Transverse colon (tissue), 4 donors: ENCODE results near the gene SBF2. TPM values are rescaled to one million over a fixed set of nuclear protein-coding genes. Genes with fewer than 3 reads are reported as not detected.
A peak's percentile ranks its signal among the peaks of the same experiment; 100 is the strongest.

ENCODE experiments used
- DNase-seq: peaks from one replicate; pipeline ENCODE4 v3.0.0-alpha.2; 2019
- H3K27ac ChIP-seq, 4 donors: fragments of 200-600 bp; sonication (generic); 2 replicates each; pipeline ENCODE4 v1.5.1; 2016 to 2018; ENCODE audit warnings: inconsistent platforms in 4 of 4
- H3K27me3 ChIP-seq: fragments of 200-600 bp; sonication (generic); 2 replicates; pipeline ENCODE4 v1.5.1; 2017; ENCODE audit warnings: inconsistent platforms
- H3K36me3 ChIP-seq, 4 donors: fragments of 200-600 bp; sonication (generic); 2 replicates each; pipeline ENCODE4 v1.5.1; 2017 to 2019; ENCODE audit warnings: inconsistent platforms in 4 of 4
- H3K4me1 ChIP-seq, 4 donors: fragments of 200-600 bp; sonication (generic); 2 replicates each; pipeline ENCODE4 v1.5.1; 2017 to 2020; ENCODE audit warnings: inconsistent platforms in 4 of 4
- H3K4me3 ChIP-seq, 4 donors: fragments of 200-600 bp; sonication (generic); 1 replicate in 1 of 4; 2 replicates in 3 of 4; pipeline versions ENCODE4 v1.5.1 to v1.6.1; 2017 to 2019; ENCODE audit warnings: inconsistent platforms in 4 of 4
- H3K9me3 ChIP-seq, 2 donors: fragments of 200-600 bp; sonication (generic); 2 replicates each; pipeline ENCODE4 v1.5.1; 2017 to 2019; ENCODE audit warnings: inconsistent platforms in 2 of 2
- CTCF ChIP-seq, 5 experiments: fragments of 200-600 bp in 3 of 5; fragments of 450-650 bp in 2 of 5; sonication (generic) in 3 of 5; IDR thresholded peaks; 1 replicate in 2 of 5; 2 replicates in 3 of 5; pipeline ENCODE4 v1.5.1; 2016 to 2017; ENCODE audit warnings: antibody characterized with exemption in 5 of 5, inconsistent platforms in 3 of 5, mild to moderate bottlenecking in 2 of 5, moderate library complexity in 1 of 5
- EP300 ChIP-seq: sonication (generic); formaldehyde crosslinking; IDR thresholded peaks from one replicate; pipeline ENCODE4 v1.6.1; 2017; ENCODE audit warnings: antibody characterized with exemption, low read depth
- POLR2A ChIP-seq: fragments of 450-650 bp; IDR thresholded peaks from one replicate; pipeline ENCODE4 v1.6.1; 2016; ENCODE audit warnings: antibody characterized with exemption, mild to moderate bottlenecking, moderate library complexity
- POLR2AphosphoS5 ChIP-seq, 3 donors: sonication (generic); formaldehyde crosslinking; IDR thresholded peaks; one replicate each; pipeline ENCODE4 v1.6.1; 2016; ENCODE audit warnings: antibody characterized with exemption in 3 of 3
- WGBS, 2 donors: methylation state at CpG; one replicate each; pipeline ENCODE4 v1.1.5; 2018; ENCODE audit warnings: low coverage in 1 of 2; 5-methylcytosine and 5-hydroxymethylcytosine counted together
- in situ Hi-C, 4 donors: fragments of 200-750 bp; cut with MboI; loops; one replicate each; pipeline versions ENCODE4 v1.15.0 to v1.15.1; 2017; ENCODE audit warnings: low sequenced_read_pairs in 3 of 4, low pct_ligation_motif_present in 1 of 4, low pct_unique_long_range_greater_than_20kb in 1 of 4
- intact Hi-C: fragments of 100-400 bp; cut with DNase I; formaldehyde crosslinking; loops from one replicate; pipeline ENCODE4 v1.15.1; 2023; ENCODE audit warnings: low total_unique reads
- total RNA-seq, 4 donors: library from RNA; depleted of rRNA; stranded (reverse); fragments of >200 nt; gene quantifications; one replicate each; pipeline ENCODE4 v1.1.0, GENCODE V29; 2016

SBF2 gene
- total RNA-seq, 4 donors from 2014 or later, result 46.4 to 71.0 (median 54.8) TPM

- no peak for DNase-seq
- intact Hi-C loops (loop anchor here (5.0 to 10.0 kb wide), 4 partner anchors 142 to 566 kb away; no protein-coding TSS in a partner anchor), in situ Hi-C loops (loop anchor here (10.0 to 25.0 kb wide), 7 partner anchors 142 to 981 kb away; partner anchors contain the start of gene ADM (in 2 of the 4))
- WGBS, 2 donors, result 89% methylated on average over 5 of the region's 5 CpGs; no CpG with 5 or more reads in 1 of the 2 donors
- no peak overlapping the region for H3K27ac ChIP-seq
- peaks cover 20 to 37% (median 28%) of the 10 kb centered on the region in 4 donors for H3K4me1 ChIP-seq
- H3K36me3 ChIP-seq, result peaks cover 0 to under 1% (median 0%) of the 10 kb centered on the region in 4 donors
- H3K9me3 ChIP-seq, result no peaks in the 10 kb centered on the region
- no peaks in the 10 kb centered on the region for H3K27me3 ChIP-seq
- no peak for TF ChIP-seq EP300
- TF ChIP-seq POLR2AphosphoS5 (IDR thresholded peaks at IDR 0.05), result no peak
- TF ChIP-seq CTCF (IDR thresholded peaks at IDR 0.05), result no peak
- TF ChIP-seq POLR2A, result no peak
- no peak overlapping the region for H3K4me3 ChIP-seq
These were observed 537.6 kb downstream of the SBF2 start for GRCh38 chr11:9756461-9756860.

GRCh38 chr11:9755561-9756185, 538.3 kb downstream of the SBF2 start:
- DNase-seq, result no peak
- H3K27me3 ChIP-seq, result no peaks in the 10 kb centered on the region
- no peaks in the 10 kb centered on the region for H3K9me3 ChIP-seq
- intact Hi-C loops (loop anchor here (5.0 to 10.0 kb wide), 4 partner anchors 141 to 567 kb away; no protein-coding TSS in a partner anchor), in situ Hi-C loops (loop anchor here (10.0 to 25.0 kb wide), 7 partner anchors 141 to 982 kb away; partner anchors contain the start of gene ADM (in 2 of the 4))
- peak overlapping the region in 2 of 4 donors; percentile 11 to 14 for H3K27ac ChIP-seq
- H3K36me3 ChIP-seq, result peaks cover 0 to 8% (median 1%) of the 10 kb centered on the region in 4 donors
- H3K4me3 ChIP-seq, result no peak overlapping the region
- no peak for TF ChIP-seq EP300
- no peak for TF ChIP-seq CTCF (IDR thresholded peaks at IDR 0.05)
- no peak for TF ChIP-seq POLR2A
- no peak for TF ChIP-seq POLR2AphosphoS5 (IDR thresholded peaks at IDR 0.05)
- 64% methylated on average over 7 of the region's 7 CpGs; no CpG with 5 or more reads in 1 of the 2 donors for WGBS, 2 donors
- peaks cover 18 to 35% (median 28%) of the 10 kb centered on the region in 4 donors for H3K4me1 ChIP-seq

- intact Hi-C loops (loop anchor here (10.0 kb wide), 1 partner anchor 139 kb away; no protein-coding TSS in a partner anchor), in situ Hi-C loops (loop anchor here (10.0 to 25.0 kb wide), 7 partner anchors 139 to 983 kb away; partner anchors contain the start of gene ADM (in 2 of the 4))
- Histone ChIP-seq H3K27me3 (no peaks in the 10 kb centered on the region), H3K4me3 (no peak overlapping the region), H3K27ac (peak overlapping the region; percentile 5 to 25 (median 14)), H3K4me1 (peaks cover 1 to 21% (median 11%) of the 10 kb centered on the region in 4 donors), H3K9me3 (no peaks in the 10 kb centered on the region), H3K36me3 (peaks cover 0 to 19% (median 7%) of the 10 kb centered on the region in 4 donors)
- no peak for DNase-seq
- TF ChIP-seq POLR2A, result no peak
- TF ChIP-seq EP300, result no peak
- no peak for TF ChIP-seq POLR2AphosphoS5 (IDR thresholded peaks at IDR 0.05)
- TF ChIP-seq CTCF (IDR thresholded peaks at IDR 0.05), result no peak
- 94 to 100% methylated on average over 1 to 3 of the region's 3 CpGs for WGBS, 2 donors
These were observed 540.0 kb downstream of the SBF2 start for GRCh38 chr11:9754010-9754471.

- peaks cover 8 to 20% (median 13%) of the 10 kb centered on the region in 4 donors for H3K4me1 ChIP-seq
- H3K36me3 ChIP-seq, result peaks cover 0 to 19% (median 7%) of the 10 kb centered on the region in 4 donors
- TF ChIP-seq POLR2AphosphoS5 (IDR thresholded peaks at IDR 0.05) (no peak), EP300 (no peak), POLR2A (no peak), CTCF (IDR thresholded peaks at IDR 0.05) (no peak)
- 60 to 76% methylated on average over 3 of the region's 3 CpGs for WGBS, 2 donors
- peak overlapping the region in 2 of 4 donors; percentile 17 to 25 for H3K27ac ChIP-seq
- no peaks in the 10 kb centered on the region for H3K27me3 ChIP-seq
- no peak overlapping the region for H3K4me3 ChIP-seq
- in situ Hi-C loops, result loop anchor here (10.0 to 25.0 kb wide), 7 partner anchors 138 to 984 kb away; partner anchors contain the start of gene ADM (in 2 of the 4)
- no peaks in the 10 kb centered on the region for H3K9me3 ChIP-seq
- intact Hi-C loops, result loop anchor here (10.0 kb wide), 1 partner anchor 138 kb away; no protein-coding TSS in a partner anchor
- DNase-seq, result no peak
These were observed 541.0 kb downstream of the SBF2 start for GRCh38 chr11:9753021-9753420.
